ENCODE results near the gene FAM118A. TPM values are rescaled to one million over a fixed set of nuclear protein-coding genes. Genes with fewer than 3 reads are reported as not detected.

FAM118A gene
- total and polyA plus RNA-seq, 2 of the 8 experiments (the other 6 are each of a cell fraction or from before 2014, with no cell fraction given) = 8.5 to 18.6 TPM

DNA sequence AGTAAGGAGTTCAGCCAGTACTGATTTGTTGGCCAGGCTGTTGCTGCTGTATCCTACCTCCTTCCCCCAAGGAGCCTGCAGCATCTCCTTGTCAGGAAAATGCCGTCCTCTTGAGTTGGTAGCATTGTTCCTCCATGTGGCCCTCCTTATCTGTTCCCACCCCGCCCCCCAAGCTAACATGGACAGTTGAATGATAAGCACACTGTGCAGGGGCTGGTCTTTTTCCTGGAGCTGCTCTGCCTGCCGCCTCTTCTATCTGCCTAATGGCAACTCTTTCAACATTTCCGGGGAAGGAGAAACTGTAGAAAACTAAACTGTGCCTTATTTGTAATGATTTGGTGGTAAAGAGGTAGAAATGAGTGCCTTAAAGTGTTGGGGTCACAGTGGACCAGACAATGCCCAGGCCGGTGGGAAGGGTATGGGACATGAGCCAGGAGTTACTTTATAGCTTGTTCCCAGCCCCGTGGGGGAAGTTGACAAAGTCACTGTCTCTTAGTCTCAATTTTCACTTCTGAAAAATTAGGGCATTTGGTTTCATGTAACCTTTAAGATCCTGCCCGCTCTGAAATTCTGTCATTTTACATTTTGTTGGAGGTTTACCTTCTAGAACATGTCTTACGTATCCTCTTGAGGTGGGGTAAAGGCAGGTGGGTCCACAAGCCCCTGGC, 4.5 kb downstream of the FAM118A start:
- H4K5ac ChIP-seq (ENCODE audit: insufficient read length, low read depth, low read length) = no peak overlapping the region
- no peak overlapping the region for H2BK20ac ChIP-seq (ENCODE audit: low read length)
- H3K9me3 ChIP-seq (ENCODE audit: insufficient read depth in 2 of 2, low read depth in 1 of 2, low read length in 1 of 2) = no peaks in the 10 kb centered on the region
- no peak overlapping the region for H2AK5ac ChIP-seq (ENCODE audit: low read depth, low read length)
- no peak overlapping the region for H3K14ac ChIP-seq (ENCODE audit: insufficient read length)
- H4K91ac ChIP-seq (replicated peaks; ENCODE audit: insufficient read length, low read length) = no peak overlapping the region
- H2BK5ac ChIP-seq (ENCODE audit: low read depth, low read length) = no peak overlapping the region
- H3K4ac ChIP-seq (replicated peaks; ENCODE audit: insufficient read length, low read depth, low read length) = no peak overlapping the region
- FAIRE-seq (no peak), DNase-seq (ENCODE audit: low read depth in 1 of 2, low spot score in 2 of 2) (no peak)
- H3K4me1 ChIP-seq (replicated peaks in 1 of 4; ENCODE audit: control insufficient read depth in 3 of 4, insufficient read depth in 4 of 4, low read length in 3 of 4) = peaks cover 0 to 7% (median 4%) of the 10 kb centered on the region in 4 experiments; a peak in 3 of 7 replicates
- peaks cover 0 to 51% of the 10 kb centered on the region in 2 experiments; a peak in 3 of 4 replicates for H3K79me2 ChIP-seq (ENCODE audit: control insufficient read depth in 1 of 2, insufficient read depth in 2 of 2, low read length in 2 of 2)
- H3K79me1 ChIP-seq (ENCODE audit: low read depth, low read length) = peaks cover 12% of the 10 kb centered on the region
- H2AFZ ChIP-seq (ENCODE audit: low read length) = no peak overlapping the region
- H3K23ac ChIP-seq (ENCODE audit: insufficient read length) = no peak overlapping the region
- H3K18ac ChIP-seq (ENCODE audit: extremely low read depth, low read length) = no peak overlapping the region
- H3K23me2 ChIP-seq (ENCODE audit: low read depth, low read length) = peaks cover 3% of the 10 kb centered on the region; the same call in 1 of the 2 replicates
- no peak overlapping the region for H4K8ac ChIP-seq (ENCODE audit: extremely low read depth, insufficient read depth, low read length)
- H4K20me1 ChIP-seq (replicated peaks in 1 of 2; ENCODE audit: control insufficient read depth in 1 of 2, insufficient read depth in 2 of 2, low read length in 2 of 2) = peaks cover 0 to 21% of the 10 kb centered on the region in 2 experiments
- H3K36me3 ChIP-seq (ENCODE audit: control insufficient read depth in 2 of 4, insufficient read depth in 4 of 4, low read length in 3 of 4) = no peaks in the 10 kb centered on the region
- no peak overlapping the region for H3K27ac ChIP-seq (ENCODE audit: low read depth, low read length)
- no peak overlapping the region for H3K56ac ChIP-seq (replicated peaks; ENCODE audit: insufficient read length, low read depth, low read length)
- H3K27me3 ChIP-seq (replicated peaks in 1 of 4; ENCODE audit: control insufficient read depth in 3 of 4, extremely low read depth in 1 of 4, insufficient read depth in 3 of 4, low read length in 3 of 4) = peaks cover 0 to 4% (median 0%) of the 10 kb centered on the region in 4 experiments; a peak in 2 of 7 replicates
- ChIA-PET POLR2A (ENCODE audit: partially characterized antibody) (no interaction called here), CTCF (ENCODE audit: partially characterized antibody) (interaction anchor here (2.6 kb wide), 1 partner anchor 20 kb away, joined by 9 read pairs; no protein-coding TSS in a partner anchor)
- WGBS, 2 experiments (ENCODE audit: extremely low coverage in 1 of 2, insufficient coverage in 1 of 2, insufficient read length in 1 of 2, insufficient replicate concordance in 2 of 2, low coverage in 1 of 2, low lambda C conversion rate in 2 of 2, missing lambda C conversion rate in 1 of 2) = 82% methylated on average over 8 of the region's 8 CpGs; no CpG with 5 or more reads in 1 of the 2 experiments
- H3K4me3 ChIP-seq (ENCODE audit: extremely low read depth in 1 of 4, insufficient read depth in 2 of 4, low read depth in 3 of 4, low read length in 4 of 4) = no peak overlapping the region
- H3K4me2 ChIP-seq (ENCODE audit: insufficient read depth in 1 of 2, low read depth in 2 of 2, low read length in 2 of 2) = no peak overlapping the region
- H2BK12ac ChIP-seq (ENCODE audit: low read depth, low read length) = no peak overlapping the region
- H3K9ac ChIP-seq (replicated peaks in 1 of 4; ENCODE audit: extremely low read depth in 1 of 4, low read depth in 3 of 4, low read length in 3 of 4) = no peak overlapping the region
- H2BK120ac ChIP-seq (replicated peaks; ENCODE audit: low read depth, low read length) = no peak overlapping the region
- H2BK15ac ChIP-seq (ENCODE audit: low read length) = no peak overlapping the region
- TF ChIP-seq TEAD4 (IDR thresholded peaks at IDR 0.05; ENCODE audit: low read depth, low read length) = no peak
